Measurements from ENCODE around the gene HBE1. TPM values are rescaled to one million over a fixed set of nuclear protein-coding genes. Genes with fewer than 3 reads are reported as not detected.

Gene HBE1
- total RNA-seq, 1 experiment from 2014 or later = not detected

GRCh38 chr11:5288906-5289550 is 19.3 kb upstream of the HBE1 start:
- H3K27ac ChIP-seq (ENCODE audit: insufficient read length, low read depth, low read length) = no peak overlapping the region

More at GRCh38 chr11:5288906-5289550, 19.3 kb upstream of the HBE1 start:
- Histone ChIP-seq H3K4me1 (ENCODE audit: insufficient read depth, low read length) (no peaks in the 10 kb centered on the region), H2AFZ (ENCODE audit: low read length) (no peak overlapping the region), H3K9me3 (ENCODE audit: control insufficient read depth, low read depth, low read length) (no peaks in the 10 kb centered on the region), H2BK5ac (ENCODE audit: insufficient read length, low read length) (no peak overlapping the region), H3K14ac (ENCODE audit: insufficient read depth, low read length) (no peak overlapping the region), H3K9ac (ENCODE audit: extremely low read depth, insufficient read length, low read length) (no peak overlapping the region), H3T11ph (ENCODE audit: low read length) (no peak overlapping the region), H3K27me3 (ENCODE audit: insufficient read depth, low read length) (no peaks in the 10 kb centered on the region), H3K79me1 (ENCODE audit: insufficient read depth, low read depth, low read length, poor library complexity, severe bottlenecking) (no peaks in the 10 kb centered on the region), H4K91ac (ENCODE audit: insufficient read length, low read depth, low read length) (no peak overlapping the region), H2BK20ac (ENCODE audit: low read depth, low read length, poor library complexity, severe bottlenecking) (no peak overlapping the region), H4K20me1 (ENCODE audit: control insufficient read depth, insufficient read depth, insufficient read length) (no peaks in the 10 kb centered on the region), H3K4me2 (ENCODE audit: insufficient read depth, insufficient read length, low read length) (no peak overlapping the region), H2BK15ac (ENCODE audit: low read depth, low read length) (no peak overlapping the region), H2BK12ac (ENCODE audit: insufficient read length, low read depth, low read length) (no peak overlapping the region), H3K56ac (ENCODE audit: insufficient read length, low read depth, low read length) (no peak overlapping the region), H2AK5ac (ENCODE audit: insufficient read length, low read length) (no peak overlapping the region), H2BK120ac (ENCODE audit: low read depth, low read length, poor library complexity, severe bottlenecking) (no peak overlapping the region), H3K23ac (ENCODE audit: insufficient read length, low read depth, low read length) (no peak overlapping the region), H3K18ac (ENCODE audit: insufficient read length, low read depth, low read length) (no peak overlapping the region), H4K5ac (ENCODE audit: insufficient read length, low read depth, low read length) (no peak overlapping the region), H3K4ac (ENCODE audit: low read depth, low read length) (no peak overlapping the region), H3K79me2 (ENCODE audit: insufficient read depth, low read length) (no peaks in the 10 kb centered on the region), H4K8ac (replicated peaks; ENCODE audit: insufficient read length, low read depth, low read length) (no peak overlapping the region), H3K23me2 (ENCODE audit: insufficient read length, low read depth, low read length, poor library complexity, severe bottlenecking) (no peaks in the 10 kb centered on the region)
- no peak for DNase-seq
- H3K4me3 Mint-ChIP-seq = no peak overlapping the region
- 0 out of 7 replicates have a peak, but pooled peaks cover 0 to 1% (median 0%) of the 10 kb centered on the region in 3 experiments for H3K36me3 Mint-ChIP-seq (ENCODE audit: insufficient read depth in 1 of 3, low read depth in 3 of 3)
- no peaks in the 10 kb centered on the region for H3K4me1 Mint-ChIP-seq
- no peak for TF ChIP-seq CTCF (conservative IDR thresholded peaks at IDR 0.05)
- H3K27me3 Mint-ChIP-seq (ENCODE audit: low read depth) = no peaks in the 10 kb centered on the region; the same call in 1 of the 2 replicates
- H3K27ac Mint-ChIP-seq = no peak overlapping the region; a peak in 1 of 7 replicates
- H3K9me3 Mint-ChIP-seq = no peaks in the 10 kb centered on the region
- WGBS (ENCODE audit: extremely low coverage, insufficient read length, low lambda C conversion rate) = no CpG with 5 or more reads among the region's 6 CpGs

Measured in H9 (cell line).